Measurements from ENCODE around the gene NLGN1. TPM values are rescaled to one million over a fixed set of nuclear protein-coding genes. Genes with fewer than 3 reads are reported as not detected.
A peak's percentile ranks its signal among the peaks of the same experiment; 100 is the strongest.

Gene NLGN1
- total and polyA plus RNA-seq, 9 of the 15 experiments (the other 6 are each of a cell fraction or from before 2014, with no cell fraction given) = under 0.01 to 0.01 TPM; not detected in 7

GRCh38 chr3:173744895-173745294, 347.4 kb downstream of the NLGN1 start (continued):
- TF ChIP-seq TEAD1 (CRISPR knock-in tag; IDR thresholded peaks at IDR 0.05) = no peak
- no peak for TF ChIP-seq TCF3 (CRISPR knock-in tag; IDR thresholded peaks at IDR 0.05)
- no peak for TF ChIP-seq CTCF (IDR thresholded peaks at IDR 0.05 in 2 of 3, conservative IDR thresholded peaks at IDR 0.05 in 1 of 3; ENCODE audit: insufficient read depth in 2 of 3, low read depth in 1 of 3, low read length in 3 of 3)
- no peak for TF ChIP-seq ZNF384 (IDR thresholded peaks at IDR 0.05; ENCODE audit: low read depth, low read length)

GRCh38 chr3:173745952-173746682, 348.6 kb downstream of the NLGN1 start:
- ATAC-seq (no peak), FAIRE-seq (no peak)

More at GRCh38 chr3:173745952-173746682, 348.6 kb downstream of the NLGN1 start:
- H3K4me1 ChIP-seq (replicated peaks in 1 of 2; ENCODE audit: control insufficient read depth in 2 of 2, insufficient read depth in 2 of 2, low read length in 2 of 2) = no peaks in the 10 kb centered on the region
- H3K36me3 ChIP-seq (ENCODE audit: control insufficient read depth, insufficient read depth, low read length) = no peaks in the 10 kb centered on the region
- no peaks in the 10 kb centered on the region for H3K27me3 ChIP-seq (ENCODE audit: control insufficient read depth in 2 of 2, insufficient read depth in 2 of 2, low read length in 2 of 2)
- no peaks in the 10 kb centered on the region for H3K79me2 ChIP-seq (ENCODE audit: control insufficient read depth, insufficient read depth, low read length)
- no peak overlapping the region for H3K4me2 ChIP-seq (ENCODE audit: insufficient read depth, low read length)
- H3K9me3 ChIP-seq (replicated peaks; ENCODE audit: control insufficient read depth, insufficient read depth, low read depth, low read length) = no peaks in the 10 kb centered on the region; the same call in 1 of the 2 replicates
- H4K20me1 ChIP-seq (replicated peaks; ENCODE audit: control insufficient read depth, insufficient read depth, low read length) = no peaks in the 10 kb centered on the region
- intact Hi-C loops (cut with micrococcal nuclease) = no loop called here
- H3K9ac ChIP-seq (ENCODE audit: insufficient read depth in 1 of 2, low read depth in 2 of 2, low read length in 2 of 2) = no peak overlapping the region
- H3K27ac ChIP-seq (ENCODE audit: extremely low read depth, low read depth, low read length) = no peak overlapping the region
- in situ Hi-C loops (cut with MboI) = no loop called here
- BruUV-seq (replicated peaks) = no TSS peak
- POLR2A ChIA-PET = interaction anchor here (0.7 kb wide), 1 partner anchor 10 kb away, joined by 3 read pairs; no protein-coding TSS in a partner anchor
- TF ChIP-seq SOX6 (IDR thresholded peaks at IDR 0.05) (no peak), NR2C2 (CRISPR knock-in tag; IDR thresholded peaks at IDR 0.05) (no peak), NR2C2 (tag; IDR thresholded peaks at IDR 0.05) (peak; percentile 50; the same call in 1 of the 2 replicates)
- peak in 1 of 4 experiments; percentile 1 for DNase-seq (ENCODE audit: extremely low read depth in 1 of 4, low spot score in 3 of 4)
- no peak overlapping the region for H3K4me3 ChIP-seq
- H3K9me1 ChIP-seq (ENCODE audit: control insufficient read depth, insufficient read depth, low read length) = no peaks in the 10 kb centered on the region
- H2AFZ ChIP-seq (ENCODE audit: low read depth, low read length) = no peak overlapping the region
- CTCF ChIA-PET (ENCODE audit: low intra/inter-chr PET ratio) = no interaction called here
- WGBS (ENCODE audit: insufficient coverage, low coverage, missing lambda C conversion rate) = 0% methylated on average over 4 of the region's 4 CpGs
